Stimulated activated CD4-positive, alpha-beta T cell treated with anti-CD3 and anti-CD28 coated beads, Interleukin-12 subunit alpha, Interleukin-12 subunit beta, amount 100 ng/mL, for 48 hours (primary cell): ENCODE measurements around the gene PCDH11Y.
"Not testable (repeated sequence)": the region's sequence is repeated elsewhere in the genome, so short reads cannot be mapped to it uniquely, and the experiment has no call there.

Source experiments
- DNase-seq, 3 donors: peaks; one replicate each; pipeline ENCODE4 v3.0.0-alpha.2; 2020; ENCODE audit warnings: low read depth in 2 of 3, low spot score in 1 of 3

Gene PCDH11Y, protein sequence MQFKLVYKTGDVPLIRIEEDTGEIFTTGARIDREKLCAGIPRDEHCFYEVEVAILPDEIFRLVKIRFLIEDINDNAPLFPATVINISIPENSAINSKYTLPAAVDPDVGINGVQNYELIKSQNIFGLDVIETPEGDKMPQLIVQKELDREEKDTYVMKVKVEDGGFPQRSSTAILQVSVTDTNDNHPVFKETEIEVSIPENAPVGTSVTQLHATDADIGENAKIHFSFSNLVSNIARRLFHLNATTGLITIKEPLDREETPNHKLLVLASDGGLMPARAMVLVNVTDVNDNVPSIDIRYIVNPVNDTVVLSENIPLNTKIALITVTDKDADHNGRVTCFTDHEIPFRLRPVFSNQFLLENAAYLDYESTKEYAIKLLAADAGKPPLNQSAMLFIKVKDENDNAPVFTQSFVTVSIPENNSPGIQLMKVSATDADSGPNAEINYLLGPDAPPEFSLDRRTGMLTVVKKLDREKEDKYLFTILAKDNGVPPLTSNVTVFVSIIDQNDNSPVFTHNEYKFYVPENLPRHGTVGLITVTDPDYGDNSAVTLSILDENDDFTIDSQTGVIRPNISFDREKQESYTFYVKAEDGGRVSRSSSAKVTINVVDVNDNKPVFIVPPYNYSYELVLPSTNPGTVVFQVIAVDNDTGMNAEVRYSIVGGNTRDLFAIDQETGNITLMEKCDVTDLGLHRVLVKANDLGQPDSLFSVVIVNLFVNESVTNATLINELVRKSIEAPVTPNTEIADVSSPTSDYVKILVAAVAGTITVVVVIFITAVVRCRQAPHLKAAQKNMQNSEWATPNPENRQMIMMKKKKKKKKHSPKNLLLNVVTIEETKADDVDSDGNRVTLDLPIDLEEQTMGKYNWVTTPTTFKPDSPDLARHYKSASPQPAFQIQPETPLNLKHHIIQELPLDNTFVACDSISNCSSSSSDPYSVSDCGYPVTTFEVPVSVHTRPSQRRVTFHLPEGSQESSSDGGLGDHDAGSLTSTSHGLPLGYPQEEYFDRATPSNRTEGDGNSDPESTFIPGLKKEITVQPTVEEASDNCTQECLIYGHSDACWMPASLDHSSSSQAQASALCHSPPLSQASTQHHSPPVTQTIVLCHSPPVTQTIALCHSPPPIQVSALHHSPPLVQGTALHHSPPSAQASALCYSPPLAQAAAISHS (N-terminal part only)

GRCh38 chrY:5000057-5000456 is at the start of gene PCDH11Y:
Gene PCDH11Y, plus strand, starts transcription at chrY:5000296. Its CDS starts 56,804 bp downstream, at chrY:5057100.
- DNase-seq = peak in 1 of 3 donors; percentile 1

- not testable (repeated sequence) for DNase-seq
Observed at GRCh38 chrY:4967894-4968293, 32.2 kb upstream of the PCDH11Y start.

DNA sequence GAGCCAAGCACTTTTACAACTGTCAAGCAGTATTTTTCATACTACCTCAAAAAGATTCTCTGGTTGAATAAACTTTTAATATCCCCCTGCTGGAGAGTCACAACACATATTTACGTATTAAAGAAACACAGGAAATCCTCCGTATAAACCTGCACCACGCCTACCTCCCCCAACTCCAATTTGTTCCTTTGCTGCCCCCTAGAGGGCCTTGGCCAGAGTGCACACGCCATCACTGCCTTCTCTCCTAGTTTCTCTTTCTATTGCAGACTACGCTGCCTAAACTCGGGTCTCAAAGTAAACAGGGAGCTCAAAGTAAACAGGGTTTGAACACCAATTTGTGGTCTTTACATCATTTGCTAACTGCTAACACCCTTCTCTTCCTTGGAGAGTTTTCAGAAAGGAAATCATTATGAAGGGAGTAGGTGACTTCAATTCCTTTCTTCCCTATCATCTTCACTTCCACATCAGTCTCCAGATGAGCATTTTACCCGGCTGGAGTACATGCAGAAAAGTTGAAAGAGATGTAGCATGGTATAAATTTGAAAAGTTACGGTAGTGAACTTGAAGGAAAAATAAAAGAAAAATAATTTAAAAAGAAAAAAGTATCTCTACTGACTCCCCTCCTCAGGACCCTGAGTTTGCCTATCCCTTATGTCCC is 8.2 kb upstream of the PCDH11Y start:
- DNase-seq = not testable (repeated sequence)

DNA sequence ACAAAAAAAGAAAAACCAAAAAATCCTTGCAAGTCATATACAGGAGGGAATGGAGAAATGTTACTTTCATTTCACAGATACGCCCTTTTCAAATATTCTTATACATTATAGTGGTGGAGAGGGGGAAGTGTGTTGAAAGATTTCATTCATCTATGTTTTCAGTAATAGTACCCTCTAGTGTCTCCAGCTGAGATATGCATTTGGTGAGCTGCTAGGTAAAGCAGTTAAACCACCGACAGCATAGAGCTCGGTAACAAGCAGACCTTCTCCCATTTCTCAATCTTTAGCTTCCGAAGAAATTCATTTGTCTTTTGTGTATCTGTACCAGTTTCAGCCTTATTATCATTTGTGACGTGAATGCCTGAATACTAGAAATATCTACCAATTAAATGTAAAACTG is 5.2 kb upstream of the PCDH11Y start:
- DNase-seq = not testable (repeated sequence)

DNA sequence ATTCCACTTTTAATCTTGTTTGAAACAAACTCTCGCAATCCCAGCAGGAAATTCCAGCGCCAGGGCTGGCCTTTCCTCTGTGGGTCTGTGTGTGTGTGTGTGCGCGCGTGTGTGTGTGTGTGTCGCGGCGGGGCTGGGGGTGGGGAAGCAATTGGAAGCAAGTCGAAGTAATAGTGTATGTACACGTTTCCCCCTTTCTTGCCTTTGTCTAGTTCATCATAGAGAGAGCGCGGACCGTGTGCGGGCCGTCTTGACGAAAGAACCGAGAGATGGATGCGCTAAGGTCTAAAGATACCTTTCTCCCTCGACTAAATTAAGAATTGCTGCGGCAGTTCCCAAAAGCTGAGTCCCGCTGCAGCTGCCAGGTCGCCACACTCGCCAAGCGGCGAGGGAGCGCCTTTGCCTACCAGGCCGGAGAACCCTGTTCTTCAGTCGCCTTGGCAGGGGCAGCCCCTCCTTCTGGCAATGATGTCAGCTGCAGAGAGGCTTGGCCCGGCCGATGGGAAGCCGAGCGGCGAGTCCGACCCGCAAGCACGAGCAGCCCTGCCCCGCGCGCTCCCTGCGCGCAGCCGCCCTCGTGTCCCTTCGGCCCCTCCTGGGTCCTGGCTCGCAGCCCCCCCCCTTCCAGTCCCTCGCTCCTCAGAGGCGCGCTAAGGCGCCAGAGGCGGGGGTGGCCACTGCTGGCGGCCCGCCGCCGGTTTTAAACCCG is 2.5 kb downstream of the PCDH11Y start:
- DNase-seq = not testable (repeated sequence)

- not testable (repeated sequence) for DNase-seq
Observed at GRCh38 chrY:5038972-5039523, 39.0 kb downstream of the PCDH11Y start.

DNA sequence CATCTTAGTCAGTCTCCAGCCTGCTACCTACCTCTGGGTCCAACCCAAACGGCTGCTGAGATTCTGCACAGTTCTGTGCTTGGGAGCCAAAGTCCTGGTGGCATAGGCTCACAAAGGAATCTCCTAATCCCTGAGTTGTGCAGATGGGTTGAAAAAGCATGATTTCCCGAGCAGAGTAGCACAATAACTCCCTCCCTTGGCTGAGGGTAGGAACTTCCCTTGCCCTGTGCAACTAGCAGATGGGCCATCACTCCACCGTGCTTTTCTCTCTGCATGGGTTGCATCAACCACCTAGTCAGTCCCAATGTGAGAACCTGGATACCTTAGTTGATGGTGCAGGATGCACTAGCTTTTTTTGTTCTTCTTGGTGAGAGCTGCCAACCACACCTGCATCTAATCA is 82.9 kb downstream of the PCDH11Y start:
- DNase-seq = not testable (repeated sequence)

DNA sequence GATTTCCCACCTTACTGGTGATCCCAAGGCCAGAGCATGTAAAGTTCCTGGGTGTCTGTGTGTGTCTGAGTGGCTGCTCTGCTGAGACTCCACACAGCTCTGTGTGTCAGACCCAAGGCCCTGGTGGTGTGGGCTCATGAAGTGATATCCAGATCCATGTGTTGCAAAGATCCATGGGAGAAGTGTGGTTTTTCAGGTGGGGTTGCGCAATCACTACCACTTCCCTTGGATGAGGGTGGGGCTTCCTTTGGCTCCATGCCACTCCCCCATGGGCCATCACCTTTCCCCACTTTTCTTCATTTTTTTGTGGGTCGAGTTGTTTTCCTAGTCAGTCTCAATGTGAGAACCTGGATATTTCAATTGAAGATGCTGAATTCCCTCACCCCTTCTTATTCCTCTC is 182.9 kb downstream of the PCDH11Y start:
- DNase-seq = not testable (repeated sequence)

GRCh38 chrY:5215116-5215515 is 215.0 kb downstream of the PCDH11Y start:
- DNase-seq = not testable (repeated sequence)

DNA sequence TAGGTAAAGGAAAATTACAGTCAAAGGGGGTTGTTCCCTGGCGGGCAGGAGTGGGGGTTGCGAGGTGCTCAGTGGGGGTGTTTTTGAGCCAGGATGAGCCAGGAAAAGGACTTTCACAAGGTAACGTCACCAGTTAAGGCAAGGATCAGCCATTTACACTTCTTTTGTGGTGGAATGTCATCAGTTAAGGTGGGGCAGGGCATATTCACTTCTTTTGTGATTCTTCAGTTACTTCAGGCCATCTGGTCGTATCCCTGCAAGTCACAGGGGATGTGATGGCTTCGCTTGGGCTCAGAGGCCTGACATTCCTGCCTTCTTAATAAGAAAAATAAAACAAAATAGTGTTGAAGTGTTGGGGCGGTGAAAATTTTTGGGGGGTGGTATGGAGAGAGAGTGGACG is 324.8 kb downstream of the PCDH11Y start:
- not testable (repeated sequence) for DNase-seq

- not testable (repeated sequence) for DNase-seq
Observed at GRCh38 chrY:5342220-5342619, 342.1 kb downstream of the PCDH11Y start.

GRCh38 chrY:5543705-5544104 is 543.6 kb downstream of the PCDH11Y start:
- not testable (repeated sequence) for DNase-seq

GRCh38 chrY:5638589-5638988 is 638.5 kb downstream of the PCDH11Y start:
- not testable (repeated sequence) for DNase-seq

DNA sequence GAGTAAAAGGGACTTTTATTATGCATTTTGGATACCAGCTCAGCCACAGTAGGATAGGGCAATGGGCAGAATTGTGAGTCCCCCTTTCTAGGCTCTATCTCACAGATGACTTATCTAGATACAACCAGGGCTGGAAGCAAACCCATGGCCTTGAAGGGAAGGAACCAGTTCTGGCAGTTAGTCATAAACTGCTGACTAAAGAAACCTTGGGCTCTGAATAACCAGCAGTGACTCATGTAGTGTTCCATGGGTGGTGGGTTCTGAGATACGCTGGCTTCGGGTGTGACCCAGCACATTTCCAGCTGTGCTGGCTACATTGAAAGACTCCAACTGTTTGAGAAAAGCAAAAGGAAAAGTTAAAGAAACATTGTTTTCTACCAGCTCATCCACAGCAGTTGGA is 679.2 kb downstream of the PCDH11Y start:
- not testable (repeated sequence) for DNase-seq

GRCh38 chrY:5708727-5709126 is 708.6 kb downstream of the PCDH11Y start:
- not testable (repeated sequence) for DNase-seq

- not testable (repeated sequence) for DNase-seq
Observed at GRCh38 chrY:5709788-5710381, 709.8 kb downstream of the PCDH11Y start.

DNA sequence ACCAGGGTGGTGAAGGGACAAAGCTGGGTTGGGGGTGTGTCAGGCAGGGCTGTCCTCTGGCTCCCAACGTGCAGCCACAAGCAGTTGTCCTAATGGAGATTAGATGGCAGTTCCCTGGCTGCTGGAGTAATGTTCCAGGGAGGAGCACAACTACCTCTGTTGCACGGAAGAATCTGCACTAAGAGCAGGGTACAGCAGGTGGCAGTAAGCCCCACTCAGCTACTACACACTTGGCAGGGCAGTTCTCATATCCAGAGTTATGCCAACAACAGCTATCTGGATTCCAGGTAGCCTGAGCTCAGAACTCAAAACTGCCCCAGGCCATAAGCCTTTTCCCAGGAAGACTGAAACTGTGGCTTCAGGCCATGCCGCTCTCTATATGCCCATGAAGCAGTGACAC is 761.3 kb downstream of the PCDH11Y start:
- not testable (repeated sequence) for DNase-seq

- DNase-seq = not testable (repeated sequence)
Observed at GRCh38 chrY:5776485-5776884, 776.4 kb downstream of the PCDH11Y start.
